B cell (primary cell): ENCODE measurements around the gene KRT77. TPM values are rescaled to one million over a fixed set of nuclear protein-coding genes. Genes with fewer than 3 reads are reported as not detected.

Experiments
- ATAC-seq: fragments of 200-7000 bp; cut with Tn5 transposase; one replicate; pipeline ENCODE4 v1.10.0; 2021; ENCODE audit warnings: low read depth, mild to moderate bottlenecking, moderate number of reproducible peaks, moderate library complexity
- CTCF ChIA-PET: fragments of 350-600 bp; sonication (Branson Sonifier 250); formaldehyde crosslinking; loops from one replicate; lab custom pipeline; 2021; ENCODE audit warnings: antibody characterized with exemption, inconsistent platforms; lab: Charles Lee
- POLR2A ChIA-PET: fragments of 350-600 bp; sonication (Branson Sonifier 250); formaldehyde crosslinking; loops from one replicate; lab custom pipeline; 2021; ENCODE audit warnings: antibody characterized with exemption; lab: Charles Lee
- DNase-seq: peaks from one replicate; pipeline ENCODE4 v3.0.0; 2013
- H2AFZ ChIP-seq: 2 replicates; pipeline ENCODE4 v1.6.1; 2012; ENCODE audit warnings: mild to moderate bottlenecking, low read depth, low read length; ENCODE audit not compliant: insufficient read depth, poor library complexity, severe bottlenecking
- H3K27ac ChIP-seq, 2 donors: 1 replicate in 1 of 2; 2 replicates in 1 of 2; pipeline ENCODE4 v1.5.1; 2012 to 2013; ENCODE audit warnings: low read length in 2 of 2, mild to moderate bottlenecking in 2 of 2, moderate library complexity in 1 of 2
- H3K27me3 ChIP-seq, 4 experiments: fragments of 200-600 bp in 1 of 4; sonication (generic) in 1 of 4; replicated peaks in 1 of 4; 1 replicate in 2 of 4; 2 replicates in 2 of 4; pipeline versions ENCODE4 v1.6.1 to v1.7.0; 2013 to 2016; ENCODE audit warnings: low read length in 3 of 4, mild to moderate bottlenecking in 2 of 4, mixed read lengths in 1 of 4, moderate library complexity in 1 of 4; ENCODE audit not compliant: insufficient read depth in 4 of 4, control insufficient read depth in 3 of 4; ENCODE audit errors: control extremely low read depth in 1 of 4
- H3K36me3 ChIP-seq, 2 experiments: replicated peaks in 1 of 2; 1 replicate in 1 of 2; 2 replicates in 1 of 2; pipeline versions ENCODE4 v1.6.1 to v1.7.1; 2013; ENCODE audit warnings: low read length in 1 of 2; ENCODE audit not compliant: insufficient read depth in 2 of 2, control insufficient read depth in 1 of 2; ENCODE audit errors: control extremely low read depth in 1 of 2, extremely low read depth in 1 of 2
- H3K4me1 ChIP-seq, 2 donors: fragments of 200-600 bp in 1 of 2; sonication (generic) in 1 of 2; 1 replicate in 1 of 2; 2 replicates in 1 of 2; pipeline versions ENCODE4 v1.5.1 to v1.6.1; 2013 to 2017; ENCODE audit warnings: low read length in 2 of 2; ENCODE audit not compliant: control insufficient read depth in 2 of 2, insufficient read depth in 2 of 2
- H3K4me2 ChIP-seq: replicated peaks from 2 replicates; pipeline ENCODE3; 2012; ENCODE audit warnings: mild to moderate bottlenecking, low read depth, low read length; ENCODE audit not compliant: poor library complexity, severe bottlenecking
- H3K4me3 ChIP-seq, 5 experiments: fragments of 200-600 bp in 1 of 5; sonication (generic) in 1 of 5; 1 replicate in 3 of 5; 2 replicates in 2 of 5; pipeline versions ENCODE4 v1.5.1 to v1.7.0; 2011 to 2016; ENCODE audit warnings: low read length in 4 of 5, mild to moderate bottlenecking in 4 of 5, low read depth in 2 of 5, control low read depth in 1 of 5, moderate library complexity in 1 of 5; ENCODE audit not compliant: insufficient read depth in 1 of 5; ENCODE audit errors: control extremely low read depth in 1 of 5, extremely low read depth in 1 of 5
- H3K79me2 ChIP-seq: fragments of 200-600 bp; sonication (generic); one replicate; pipeline ENCODE4 v1.6.0; 2016; ENCODE audit warnings: low read length; ENCODE audit not compliant: control insufficient read depth, insufficient read depth
- H3K9ac ChIP-seq: fragments of 200-600 bp; sonication (generic); 2 replicates; pipeline ENCODE4 v1.6.1; 2017; ENCODE audit warnings: mild to moderate bottlenecking, low read length, moderate library complexity
- H3K9me3 ChIP-seq, 3 donors: one replicate each; pipeline versions ENCODE4 v1.6.1 to v1.7.1; 2013; ENCODE audit warnings: low read length in 2 of 3; ENCODE audit not compliant: control insufficient read depth in 2 of 3, insufficient read depth in 1 of 3; ENCODE audit errors: control extremely low read depth in 1 of 3
- H4K20me1 ChIP-seq: 2 replicates; pipeline ENCODE4 v1.6.0; 2012; ENCODE audit warnings: mild to moderate bottlenecking, low read length; ENCODE audit not compliant: insufficient read depth, control insufficient read depth, poor library complexity, severe bottlenecking
- H3K27ac Mint-ChIP-seq: one replicate; pipeline ENCODE4 v1.8.0; 2021; ENCODE audit warnings: mixed read lengths
- H3K27me3 Mint-ChIP-seq: one replicate; pipeline ENCODE4 v1.8.0; 2021; ENCODE audit warnings: mixed read lengths
- H3K4me1 Mint-ChIP-seq: one replicate; pipeline ENCODE4 v1.8.0; 2021; ENCODE audit warnings: mixed read lengths
- H3K4me3 Mint-ChIP-seq: one replicate; pipeline ENCODE4 v1.8.0; 2021; ENCODE audit warnings: mixed read lengths
- H3K9me3 Mint-ChIP-seq: one replicate; pipeline ENCODE4 v1.8.0; 2022; ENCODE audit warnings: mixed read lengths; ENCODE audit not compliant: insufficient read depth
- EZH2 ChIP-seq: IDR thresholded peaks from 2 replicates; pipeline ENCODE4 v1.6.1; 2012; ENCODE audit warnings: borderline replicate concordance, low read depth, mild to moderate bottlenecking, moderate library complexity, low read length; ENCODE audit not compliant: insufficient read depth, poor library complexity, severe bottlenecking
- WGBS: methylation state at CpG from one replicate; pipeline ENCODE4 v1.1.5; 2013; ENCODE audit warnings: missing lambda C conversion rate; ENCODE audit not compliant: insufficient coverage; 5-methylcytosine and 5-hydroxymethylcytosine counted together
- intact Hi-C: fragments of 100-400 bp; cut with micrococcal nuclease; formaldehyde crosslinking; loops from one replicate; pipeline ENCODE4 v1.10.0; 2022
- polyA plus RNA-seq: library from polyadenylated mRNA; depleted of rRNA; stranded (reverse); fragments of >200 nt; gene quantifications from 2 replicates; pipeline ENCODE4 v1.2.3, GENCODE V29; 2012
- total RNA-seq, 2 donors: library from RNA; stranded (reverse); fragments of 120-200 nt in 1 of 2; gene quantifications; 1 replicate in 1 of 2; 2 replicates in 1 of 2; pipeline versions ENCODE4 v1.2.3 to v1.2.4, GENCODE V29; 2013 to 2022
- TF ChIP-seq, protein P1 (sequence below): fragments of 200-600 bp; IDR thresholded peaks from one replicate; pipeline ENCODE4 v1.8.0; 2022; ENCODE audit warnings: antibody characterized with exemption, mild to moderate bottlenecking

KRT77 gene
- total and polyA plus RNA-seq, 2 donors (not counting 1 experiment from before 2014, with no cell fraction given), result not detected

- WGBS, result 94% methylated on average over 2 of the region's 3 CpGs
- peaks cover 0 to 5% (median 1%) of the 10 kb centered on the region in 4 experiments for H3K27me3 ChIP-seq
- TF ChIP-seq EZH2, result no peak
- TF ChIP-seq, protein P1, sequence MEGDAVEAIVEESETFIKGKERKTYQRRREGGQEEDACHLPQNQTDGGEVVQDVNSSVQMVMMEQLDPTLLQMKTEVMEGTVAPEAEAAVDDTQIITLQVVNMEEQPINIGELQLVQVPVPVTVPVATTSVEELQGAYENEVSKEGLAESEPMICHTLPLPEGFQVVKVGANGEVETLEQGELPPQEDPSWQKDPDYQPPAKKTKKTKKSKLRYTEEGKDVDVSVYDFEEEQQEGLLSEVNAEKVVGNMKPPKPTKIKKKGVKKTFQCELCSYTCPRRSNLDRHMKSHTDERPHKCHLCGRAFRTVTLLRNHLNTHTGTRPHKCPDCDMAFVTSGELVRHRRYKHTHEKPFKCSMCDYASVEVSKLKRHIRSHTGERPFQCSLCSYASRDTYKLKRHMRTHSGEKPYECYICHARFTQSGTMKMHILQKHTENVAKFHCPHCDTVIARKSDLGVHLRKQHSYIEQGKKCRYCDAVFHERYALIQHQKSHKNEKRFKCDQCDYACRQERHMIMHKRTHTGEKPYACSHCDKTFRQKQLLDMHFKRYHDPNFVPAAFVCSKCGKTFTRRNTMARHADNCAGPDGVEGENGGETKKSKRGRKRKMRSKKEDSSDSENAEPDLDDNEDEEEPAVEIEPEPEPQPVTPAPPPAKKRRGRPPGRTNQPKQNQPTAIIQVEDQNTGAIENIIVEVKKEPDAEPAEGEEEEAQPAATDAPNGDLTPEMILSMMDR, result no peak
- ChIA-PET POLR2A (no interaction called here), CTCF (no interaction called here)
- H3K4me3 ChIP-seq, result no peak overlapping the region
- H3K4me1 Mint-ChIP-seq, result no peaks in the 10 kb centered on the region
- no peaks in the 10 kb centered on the region for H3K79me2 ChIP-seq
- no peaks in the 10 kb centered on the region for H3K36me3 ChIP-seq
- no peaks in the 10 kb centered on the region for H4K20me1 ChIP-seq
- H3K4me2 ChIP-seq, result no peak overlapping the region
- no peak for ATAC-seq
- H3K9me3 Mint-ChIP-seq, result no peaks in the 10 kb centered on the region
- H3K9me3 ChIP-seq, result no peaks in the 10 kb centered on the region
- no peak overlapping the region for H3K9ac ChIP-seq
- H3K27me3 Mint-ChIP-seq, result peaks cover 10% of the 10 kb centered on the region
- no peak overlapping the region for H3K27ac ChIP-seq
- H3K4me1 ChIP-seq, result no peaks in the 10 kb centered on the region
- no peak for DNase-seq
- no peak overlapping the region for H3K4me3 Mint-ChIP-seq
- H2AFZ ChIP-seq, result no peak overlapping the region
- no peak overlapping the region for H3K27ac Mint-ChIP-seq
- intact Hi-C loops, result no loop called here
These were observed 46.5 kb upstream of the KRT77 start for GRCh38 chr12:52749827-52750226.

- DNase-seq (no peak), ATAC-seq (no peak)
- Histone ChIP-seq H3K27ac (no peak overlapping the region), H2AFZ (no peak overlapping the region), H3K36me3 (no peaks in the 10 kb centered on the region), H3K4me3 (no peak overlapping the region), H3K9me3 (no peaks in the 10 kb centered on the region), H3K9ac (no peak overlapping the region), H3K27me3 (peaks cover 0 to 2% (median 0%) of the 10 kb centered on the region in 4 experiments), H3K4me1 (no peaks in the 10 kb centered on the region), H3K79me2 (no peaks in the 10 kb centered on the region), H4K20me1 (no peaks in the 10 kb centered on the region), H3K4me2 (no peak overlapping the region)
- no peaks in the 10 kb centered on the region for H3K4me1 Mint-ChIP-seq
- no peak overlapping the region for H3K4me3 Mint-ChIP-seq
- intact Hi-C loops, result no loop called here
- H3K27ac Mint-ChIP-seq, result no peak overlapping the region
- ChIA-PET CTCF (no interaction called here), POLR2A (no interaction called here)
- WGBS, result 35% methylated on average over 10 of the region's 14 CpGs
- no peak for TF ChIP-seq EZH2
- TF ChIP-seq, protein P1, result no peak
- peaks cover 17% of the 10 kb centered on the region for H3K27me3 Mint-ChIP-seq
- no peaks in the 10 kb centered on the region for H3K9me3 Mint-ChIP-seq
These were observed 45.3 kb upstream of the KRT77 start for GRCh38 chr12:52748578-52748977.
